HG02938 (cell line): ENCODE measurements around the gene COL4A1.

Experiments used
- ATAC-seq: cut with Tn5 transposase; IDR thresholded peaks from one replicate; pipeline ENCODE4 v1.9.1; 2021; ENCODE audit warnings: mild to moderate bottlenecking, moderate library complexity; ENCODE audit not compliant: unreplicated experiment

The COL4A1 gene

DNA sequence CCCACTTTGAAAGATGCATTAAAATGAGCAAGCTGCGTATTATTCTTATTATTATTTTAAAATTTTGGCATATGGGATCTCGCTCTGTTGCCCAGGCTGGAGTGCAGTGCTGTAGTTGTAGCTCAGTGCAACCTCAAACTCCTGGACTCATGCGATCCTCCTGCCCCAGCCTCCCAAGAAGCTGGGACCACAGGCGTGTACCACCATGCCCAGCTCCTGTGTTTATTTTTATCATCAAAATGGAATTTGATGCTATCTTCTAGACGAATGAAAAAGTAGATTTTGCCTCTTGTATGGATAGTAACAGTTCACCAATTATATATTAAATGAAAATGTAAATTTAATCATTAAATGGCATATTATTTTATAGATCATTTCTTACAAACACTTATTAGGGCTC, 43.6 kb downstream of the COL4A1 start:
- ATAC-seq = no peak

DNA sequence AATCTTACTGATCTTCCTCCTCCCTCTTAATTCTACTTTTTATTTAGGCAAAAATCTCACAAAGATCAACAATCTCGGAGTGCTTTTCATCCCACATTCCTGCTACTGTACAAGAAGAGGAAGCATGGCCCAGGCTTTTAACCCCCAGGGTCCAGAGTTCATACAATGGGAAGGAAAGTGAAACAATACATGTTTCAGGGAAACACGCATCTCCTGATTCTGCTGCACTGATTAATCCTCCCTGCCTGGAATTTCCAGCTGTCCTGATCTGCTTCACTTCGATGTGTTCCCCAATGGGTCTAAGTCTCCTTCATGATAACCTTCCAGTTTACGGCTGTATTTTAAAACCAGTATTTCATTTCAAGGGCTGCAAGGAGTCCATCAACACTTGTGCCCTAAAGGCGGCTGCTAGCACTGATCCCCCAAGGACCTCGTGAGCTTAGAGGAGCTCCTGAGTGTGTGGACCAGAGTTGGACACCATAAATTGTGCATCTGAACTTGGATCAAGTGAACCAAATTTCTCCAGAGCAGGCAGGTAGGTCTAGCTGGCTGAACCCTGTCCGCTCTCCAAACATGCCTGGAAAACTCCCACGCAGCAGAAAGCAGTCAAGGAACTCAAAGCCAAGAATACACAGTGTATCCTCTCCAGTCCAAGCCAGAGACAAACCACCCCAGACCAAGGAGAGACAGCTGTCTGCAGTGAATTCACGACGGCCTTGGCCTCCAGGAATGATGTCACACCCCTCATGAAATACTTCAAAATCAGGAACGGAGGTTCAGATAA, 44.3 kb downstream of the COL4A1 start:
- no peak for ATAC-seq

DNA sequence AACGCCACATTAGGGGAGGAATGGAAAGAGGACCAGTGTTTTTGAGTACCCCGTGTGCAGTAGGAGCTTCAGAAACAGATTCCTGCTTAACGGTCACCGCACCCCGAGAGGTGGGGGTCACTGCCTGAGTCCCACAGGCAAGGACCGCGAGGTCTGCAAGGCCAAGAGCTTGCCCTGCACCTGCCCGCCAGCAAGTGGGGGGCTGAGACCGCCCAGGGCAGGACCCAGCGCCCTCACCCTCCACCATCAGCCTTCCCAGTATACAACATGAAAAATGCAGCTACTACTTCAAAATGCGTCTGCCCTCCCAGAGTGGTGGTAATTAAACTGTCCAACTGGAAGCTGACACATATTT, 44.9 kb downstream of the COL4A1 start:
- ATAC-seq = no peak

DNA sequence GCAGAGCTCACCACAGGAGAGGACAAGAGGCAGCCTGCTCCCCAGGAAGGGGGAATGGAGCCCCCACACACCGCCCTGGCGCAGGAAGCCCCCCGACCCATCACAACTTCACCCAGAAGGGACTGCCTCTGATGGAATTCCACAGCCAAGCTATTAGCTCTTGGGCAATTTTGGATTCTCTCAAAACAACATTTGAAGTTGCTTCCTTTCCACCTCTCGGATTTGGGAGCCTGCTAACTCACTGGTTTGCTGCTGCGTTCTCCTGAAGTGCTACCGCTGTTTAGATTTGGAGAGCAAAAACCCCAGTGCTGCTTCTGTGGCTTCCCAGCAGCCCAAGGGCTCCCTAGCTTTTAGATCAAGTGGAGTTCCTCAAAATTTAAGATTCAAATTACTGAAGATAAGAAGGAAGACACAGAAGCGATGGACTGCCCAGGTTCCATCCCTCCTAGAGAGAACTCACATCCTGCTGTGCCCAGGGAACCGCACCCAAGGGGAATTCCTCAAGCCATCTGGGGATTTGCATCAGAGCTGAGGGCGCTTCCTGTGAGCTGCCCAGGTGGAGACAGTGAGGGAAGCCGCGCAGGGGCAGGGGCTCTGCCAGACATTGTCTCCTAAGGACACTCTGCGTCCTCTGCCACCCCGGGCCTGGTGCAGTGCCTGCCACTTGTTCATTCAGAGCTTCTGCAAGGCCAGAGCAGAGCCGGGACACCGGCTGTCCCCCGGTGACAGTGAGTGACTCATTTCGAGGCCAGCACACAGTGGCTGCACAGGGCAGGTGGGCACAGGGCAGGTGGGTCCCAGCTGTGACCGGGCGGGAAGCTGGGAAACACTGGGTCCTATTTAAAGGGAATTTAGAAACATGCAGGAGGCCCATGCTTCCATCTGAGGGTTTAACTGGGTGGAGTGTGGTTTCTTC, 45.5 kb downstream of the COL4A1 start:
- ATAC-seq = no peak

DNA sequence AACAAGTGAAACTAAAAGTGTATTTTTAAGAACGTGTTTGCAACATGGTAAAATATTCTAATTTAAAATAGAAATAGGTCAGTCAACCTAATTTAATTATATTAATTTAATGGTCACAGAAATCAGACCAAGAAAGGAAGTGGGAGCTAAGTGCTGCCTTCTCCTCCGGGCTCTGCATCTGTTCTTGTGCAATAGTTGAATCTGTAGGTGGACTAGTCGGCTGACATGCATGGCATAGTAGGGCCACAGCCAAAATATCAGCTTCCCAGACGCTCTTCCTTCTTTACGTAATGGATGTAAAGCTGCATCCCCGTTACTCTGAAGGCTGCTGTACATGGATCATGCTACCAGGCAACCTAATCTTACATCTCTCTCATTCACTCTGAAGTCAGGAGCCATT, 47.3 kb downstream of the COL4A1 start:
- ATAC-seq = no peak

DNA sequence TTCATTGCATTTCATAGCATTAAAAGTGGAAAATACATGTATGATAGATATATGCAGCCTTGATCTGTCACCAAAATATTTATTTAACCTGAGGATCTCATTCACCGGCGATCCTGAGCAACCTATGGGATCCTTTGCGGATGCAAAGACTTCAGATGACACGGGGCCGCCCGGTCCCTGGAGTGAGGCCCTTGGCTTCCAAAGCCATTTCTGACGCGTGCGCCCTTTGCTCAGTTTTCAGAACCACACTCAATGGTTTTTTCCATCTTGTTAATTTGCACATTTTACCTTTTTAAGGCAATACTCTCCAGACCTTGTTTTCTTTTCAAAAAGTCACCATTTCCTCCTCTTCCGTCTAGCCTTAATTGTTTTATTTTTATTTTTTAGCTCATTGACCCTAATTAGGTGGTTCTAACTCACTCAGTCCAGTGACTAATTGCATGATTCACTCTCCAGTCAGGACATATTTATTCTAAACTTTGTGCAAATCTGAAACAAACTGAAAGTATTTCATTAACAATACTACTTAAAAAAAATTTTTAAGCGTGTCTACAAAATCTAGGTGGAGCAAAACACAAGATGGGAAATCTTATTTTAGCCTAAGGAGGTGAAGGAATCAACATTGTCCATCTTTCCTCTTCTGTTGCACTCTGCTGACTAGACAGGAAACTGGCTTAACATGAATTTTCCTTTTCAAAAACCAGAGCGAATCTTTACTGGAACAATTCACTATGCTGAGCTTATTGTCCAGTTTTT, 47.9 kb downstream of the COL4A1 start:
- no peak for ATAC-seq

DNA sequence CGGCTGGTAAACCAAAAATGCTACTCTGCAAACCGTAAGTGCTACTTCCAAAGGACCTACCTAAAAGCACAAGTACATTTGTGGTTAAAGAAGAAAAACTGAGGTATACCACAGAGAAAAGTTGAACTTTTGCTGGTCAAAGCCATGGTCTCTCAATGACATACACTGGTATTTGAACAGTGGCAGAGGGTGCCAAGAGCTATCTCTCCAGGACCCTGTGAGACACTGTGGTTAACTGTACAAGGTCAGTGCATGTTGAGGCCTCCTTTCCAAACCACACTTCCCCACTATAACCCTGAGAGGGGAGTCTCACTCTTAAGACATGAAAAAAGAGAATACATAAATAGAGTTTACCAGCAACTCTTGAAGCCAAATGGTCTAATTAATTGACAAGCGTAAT, 49.5 kb downstream of the COL4A1 start:
- no peak for ATAC-seq

DNA sequence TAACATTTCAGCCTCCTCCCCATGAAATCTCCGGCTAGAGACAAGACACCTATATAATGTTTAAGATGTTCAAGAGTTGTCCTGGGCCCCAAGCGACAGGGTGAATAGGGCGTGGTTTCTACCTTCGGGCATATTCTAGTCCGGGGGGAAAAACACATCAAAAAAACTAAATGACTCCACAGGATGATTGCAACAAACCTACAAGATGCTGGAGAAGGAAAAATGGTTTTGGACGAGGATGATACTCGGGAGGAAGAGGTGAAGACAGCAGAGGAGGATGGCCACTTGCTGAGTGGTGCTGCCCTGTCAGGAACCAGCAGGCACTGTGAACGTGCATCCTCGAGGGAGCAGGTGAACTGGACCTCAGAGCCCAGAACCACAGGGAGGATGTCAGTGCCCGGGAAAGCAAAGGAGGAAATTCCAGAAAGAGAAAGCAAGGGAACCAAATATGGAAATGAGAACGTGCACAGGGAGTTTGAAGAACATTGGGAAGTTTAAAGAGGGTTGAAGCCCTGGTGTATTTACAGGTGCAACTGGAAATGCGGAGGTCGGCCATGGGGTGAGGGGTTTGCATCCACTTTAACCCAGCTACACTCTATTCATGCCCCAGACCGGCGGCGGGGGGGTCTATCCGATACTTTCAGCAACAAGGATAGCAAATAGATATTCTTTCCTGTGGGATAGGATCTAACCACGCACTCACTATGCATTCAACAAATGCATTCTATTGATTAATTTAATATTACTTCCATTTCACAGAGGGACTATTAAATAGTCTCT, 50.6 kb downstream of the COL4A1 start:
- no peak for ATAC-seq

DNA sequence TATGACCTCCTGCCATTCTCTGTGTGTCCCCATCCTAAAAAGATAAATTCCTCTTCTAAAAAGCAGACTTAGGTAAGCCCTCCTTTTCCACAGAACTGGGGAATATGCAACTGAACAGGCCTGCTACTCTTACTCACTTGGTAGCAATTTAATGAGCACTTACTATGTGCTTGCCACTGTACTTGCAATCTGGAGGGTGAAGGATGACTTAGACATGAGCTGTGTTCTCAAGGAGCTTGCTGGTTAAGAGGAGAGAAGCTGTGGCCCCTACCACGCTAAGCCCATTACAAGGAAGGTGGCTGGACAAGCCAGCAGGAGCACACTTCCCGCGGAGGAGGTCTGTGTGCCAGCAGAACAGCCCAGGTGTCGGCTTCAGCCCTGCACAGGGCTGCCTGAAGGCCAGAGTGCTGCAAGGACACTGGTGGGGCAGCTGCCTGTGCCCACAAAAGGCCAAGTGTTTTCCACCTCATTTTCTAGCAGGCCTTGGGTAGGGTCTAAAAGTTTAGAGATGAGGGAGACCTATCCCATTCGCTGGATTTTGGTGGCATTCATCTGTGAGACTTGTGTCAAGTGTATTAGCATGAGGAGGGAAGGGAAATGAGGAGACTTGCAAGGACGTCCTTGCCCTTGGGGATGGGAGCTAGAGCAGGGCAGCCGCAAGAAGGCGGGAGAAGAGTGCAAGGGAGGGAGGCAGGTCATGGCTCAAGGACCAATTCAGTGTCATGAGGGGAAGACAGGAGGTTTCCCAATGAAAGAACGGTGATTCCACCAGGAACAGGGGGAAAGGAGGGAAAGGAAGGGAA, 52.0 kb downstream of the COL4A1 start:
- no peak for ATAC-seq

DNA sequence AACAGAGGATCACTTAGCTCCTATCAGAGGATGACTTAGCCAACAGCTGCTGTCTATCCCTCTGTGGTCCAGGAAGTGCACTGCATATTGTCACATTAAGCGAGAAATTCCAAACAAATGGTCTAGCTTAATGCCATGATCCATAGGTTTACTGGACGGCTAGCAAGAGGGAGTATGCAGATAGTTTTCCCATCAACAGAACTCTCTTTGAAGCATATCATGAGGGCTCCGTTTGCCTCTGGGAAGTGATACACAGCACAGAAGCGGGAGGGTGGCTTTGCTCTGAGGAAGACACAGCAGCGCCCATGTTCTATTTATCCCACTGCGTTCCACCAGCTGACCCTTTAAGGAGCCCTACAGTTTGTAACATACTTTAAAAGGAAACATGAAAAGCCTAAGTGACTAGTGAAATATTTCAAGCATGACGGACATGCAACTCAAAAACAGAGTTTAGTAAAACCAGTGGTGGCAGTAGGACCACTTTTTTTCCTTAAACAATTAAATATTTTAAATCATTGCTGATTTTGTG, 52.7 kb downstream of the COL4A1 start:
- no peak for ATAC-seq

DNA sequence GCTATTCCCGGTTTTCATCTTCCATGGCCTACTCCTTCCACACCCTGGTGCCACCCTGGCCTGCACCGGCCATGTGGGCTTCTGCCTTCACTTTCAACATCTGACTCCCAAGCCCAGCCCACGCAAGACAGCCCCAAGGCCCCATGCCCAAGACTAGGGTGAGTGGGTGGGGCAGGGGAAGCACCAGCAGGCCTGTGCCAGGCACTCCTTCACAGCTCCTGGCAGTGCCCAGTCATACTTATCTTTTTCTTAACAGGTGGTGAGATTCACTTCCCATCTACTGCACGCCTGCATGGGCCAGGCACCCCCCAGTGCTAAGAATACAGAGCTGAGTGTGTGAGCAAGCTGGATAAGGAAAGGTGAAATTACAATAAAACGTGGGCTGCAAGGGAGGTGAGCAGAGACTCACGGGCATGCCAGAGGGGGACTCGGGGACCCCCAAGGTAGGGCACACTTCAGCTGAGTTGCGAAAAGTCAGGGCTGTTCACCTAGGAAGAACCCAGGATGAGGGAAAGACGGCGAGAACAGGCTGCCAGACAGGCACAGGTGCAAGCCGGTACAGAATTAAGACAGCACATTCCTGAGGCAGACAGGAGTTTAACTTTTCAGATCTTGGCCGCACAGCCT, 55.7 kb downstream of the COL4A1 start:
- ATAC-seq = no peak

DNA sequence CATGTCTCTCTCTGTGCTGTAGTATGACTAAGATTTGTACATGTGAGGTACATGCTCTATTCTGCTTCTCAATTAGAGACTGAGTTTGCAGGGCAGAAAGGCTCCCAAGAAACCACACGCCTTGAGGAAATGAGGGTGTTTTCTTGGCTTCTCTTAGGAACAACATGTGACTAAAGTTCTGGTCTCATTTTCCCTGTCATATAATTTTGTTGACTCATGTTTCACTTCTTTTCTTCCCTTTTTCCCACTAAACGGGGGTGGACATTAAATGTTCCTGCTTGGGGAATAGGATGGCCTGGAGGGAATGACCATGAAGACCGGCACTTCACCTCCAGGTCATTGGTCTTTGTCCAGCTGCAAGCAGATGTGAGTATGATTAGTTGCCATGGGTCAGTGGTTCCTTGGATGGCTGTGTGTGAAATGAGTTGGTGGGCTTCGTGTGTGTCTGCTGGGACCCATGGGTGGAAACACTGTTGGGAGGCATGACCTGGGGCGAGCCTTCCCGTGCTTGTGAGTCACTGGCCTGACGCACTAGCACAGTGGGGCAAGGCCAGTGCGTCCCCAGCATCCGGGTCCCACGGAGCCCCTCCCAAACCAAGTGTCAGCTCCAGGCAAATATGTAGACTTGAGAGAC, 56.6 kb downstream of the COL4A1 start:
- ATAC-seq = no peak

DNA sequence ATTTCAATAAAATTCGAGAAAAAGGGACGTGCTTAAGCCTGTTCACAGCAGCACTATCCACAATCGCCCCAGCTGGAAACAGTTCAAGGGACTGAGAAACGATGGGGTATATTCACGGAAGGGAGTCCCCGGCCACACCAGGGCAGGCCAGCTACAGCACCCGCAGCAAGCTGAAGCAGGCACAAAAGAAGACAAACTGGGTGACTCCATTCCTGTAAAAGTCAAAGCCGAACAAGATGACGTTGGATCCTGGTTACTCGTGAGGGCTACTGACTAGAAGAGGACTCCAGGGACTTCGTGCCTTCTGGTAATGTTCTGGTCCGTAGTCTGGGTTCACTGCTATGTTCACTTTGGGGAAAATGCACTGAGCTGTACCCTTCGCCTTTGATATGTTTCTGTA, 57.6 kb downstream of the COL4A1 start:
- no peak for ATAC-seq

DNA sequence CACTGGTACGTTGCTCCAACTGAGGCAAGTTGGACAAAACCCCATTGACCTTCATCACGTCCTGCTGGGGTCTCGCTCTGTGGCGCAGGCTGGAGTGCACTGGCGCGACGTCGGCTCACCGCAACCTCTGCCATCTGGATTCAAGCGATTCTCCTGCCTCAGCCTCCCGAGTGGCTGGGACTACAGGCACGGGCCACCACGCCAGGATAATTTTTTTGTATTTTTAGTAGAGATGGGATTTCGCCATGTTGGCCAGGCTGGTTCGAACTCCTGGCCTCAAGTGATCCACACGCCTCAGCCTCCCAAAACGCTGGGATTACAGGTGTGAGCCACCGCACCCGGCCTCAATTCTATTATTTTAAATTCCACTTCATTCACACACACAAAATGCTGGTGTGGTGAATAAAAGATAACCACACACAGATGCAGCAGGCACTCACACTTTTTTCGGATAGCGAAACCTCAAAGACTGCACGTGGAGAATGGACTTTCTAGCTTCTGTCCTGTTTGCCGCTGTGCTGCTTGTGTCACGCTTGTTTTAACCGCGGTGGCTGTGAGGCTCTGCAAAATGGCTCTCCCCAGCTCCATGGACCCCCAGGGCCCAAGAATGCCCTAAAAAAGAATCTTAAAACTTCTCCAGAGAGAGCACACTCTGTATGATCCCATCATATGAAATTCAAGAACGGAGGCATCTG, 58.4 kb downstream of the COL4A1 start:
- ATAC-seq = no peak

DNA sequence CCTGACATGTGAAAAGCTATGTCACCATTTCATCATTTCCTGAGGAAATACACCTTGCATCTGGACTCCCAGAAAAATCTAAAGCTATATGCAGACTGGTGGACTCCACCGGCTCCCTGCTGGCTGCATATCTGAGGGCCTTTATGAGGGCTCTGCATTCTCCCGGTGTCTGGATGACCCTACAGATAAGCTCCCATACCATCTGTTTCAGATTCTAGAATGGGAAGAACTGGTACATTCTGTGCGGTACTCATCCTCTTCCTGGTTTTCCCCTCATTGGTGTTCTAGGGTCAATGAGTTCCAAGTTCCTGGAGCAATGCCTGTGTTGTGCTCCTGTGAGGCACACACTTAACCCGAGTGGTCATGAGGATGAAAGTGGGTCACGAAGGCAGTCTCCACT, 60.4 kb downstream of the COL4A1 start:
- ATAC-seq = no peak

DNA sequence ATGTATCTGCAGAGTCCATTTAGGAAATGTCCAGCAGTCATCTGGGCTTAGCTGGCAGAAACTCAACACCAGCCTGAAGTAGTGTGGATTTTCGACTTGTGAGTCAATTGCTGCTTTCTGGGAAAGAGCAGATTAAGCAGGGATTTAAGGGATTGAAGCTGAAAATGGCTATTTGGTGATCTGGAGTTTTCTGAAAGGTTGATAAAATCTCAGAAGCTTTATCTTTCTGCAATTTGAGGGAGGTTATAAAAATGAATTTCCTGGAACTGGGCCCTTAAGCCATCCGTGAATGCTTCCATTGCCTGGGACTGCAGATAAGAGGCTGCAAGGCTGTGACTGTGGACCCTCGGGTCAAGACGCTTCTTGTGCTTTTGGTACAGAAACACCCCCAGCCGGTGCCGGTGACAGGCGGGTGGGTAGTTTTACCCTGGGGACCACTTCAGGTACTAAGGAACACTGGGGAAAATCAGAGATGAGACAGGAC, 61.5 kb downstream of the COL4A1 start:
- ATAC-seq = no peak

DNA sequence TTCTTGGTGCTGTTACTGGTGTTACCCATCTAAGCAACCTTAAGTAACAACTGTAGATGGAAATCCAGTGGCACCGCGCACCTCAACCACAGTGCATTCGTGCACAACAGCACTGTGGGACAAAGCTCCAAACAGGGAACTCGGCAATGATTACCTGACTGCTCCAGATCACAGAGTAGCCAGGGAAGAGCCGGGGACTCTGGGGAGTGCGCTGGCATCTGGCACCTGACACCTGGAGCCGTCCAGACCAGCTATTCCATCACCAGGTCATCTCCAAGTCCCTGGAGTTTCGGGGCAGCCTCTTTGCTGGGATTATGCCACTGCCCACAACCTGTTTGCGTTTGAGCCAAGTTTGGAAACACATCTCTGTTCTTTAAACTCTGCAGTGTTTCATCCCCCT, 62.0 kb downstream of the COL4A1 start:
- no peak for ATAC-seq
